OCI-LY7 (cell line): ENCODE measurements around the gene PIEZO2.

Experiments
- EZH2phosphoT487 ChIP-seq: fragments of 200-600 bp; sonication (generic); IDR thresholded peaks from 2 replicates; pipeline ENCODE4 v1.6.1; 2018; ENCODE audit warnings: low read depth, borderline replicate concordance, mild to moderate bottlenecking, mixed run types, antibody characterized with exemption, low read length, moderate library complexity, mixed read lengths
- TF ChIP-seq, protein P1 (sequence below): fragments of 200-600 bp; sonication (generic); conservative IDR thresholded peaks from 2 replicates; pipeline ENCODE4 v1.5.1; 2014; ENCODE audit warnings: mild to moderate bottlenecking, antibody characterized with exemption, low read length, moderate library complexity, mixed read lengths

DNA sequence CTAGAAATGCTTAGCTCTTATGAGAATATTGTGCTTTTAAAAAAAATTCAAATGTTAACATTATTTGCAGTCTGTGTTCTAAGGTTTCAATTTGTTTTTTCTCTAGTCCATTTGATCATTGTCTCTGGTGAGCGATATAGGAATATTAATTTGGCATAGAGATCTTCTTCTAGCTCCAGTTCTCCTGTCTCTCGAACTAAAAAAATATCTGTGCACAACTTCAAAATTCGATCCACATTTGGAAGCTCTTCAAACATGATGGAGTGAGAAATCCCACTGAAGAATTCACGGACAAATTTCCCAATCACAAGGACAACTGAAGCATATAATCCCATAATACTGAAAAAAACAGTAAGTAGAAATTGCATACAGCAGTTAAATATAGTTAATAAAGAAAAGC, 477.9 kb downstream of the PIEZO2 start:
- TF ChIP-seq, protein P1, sequence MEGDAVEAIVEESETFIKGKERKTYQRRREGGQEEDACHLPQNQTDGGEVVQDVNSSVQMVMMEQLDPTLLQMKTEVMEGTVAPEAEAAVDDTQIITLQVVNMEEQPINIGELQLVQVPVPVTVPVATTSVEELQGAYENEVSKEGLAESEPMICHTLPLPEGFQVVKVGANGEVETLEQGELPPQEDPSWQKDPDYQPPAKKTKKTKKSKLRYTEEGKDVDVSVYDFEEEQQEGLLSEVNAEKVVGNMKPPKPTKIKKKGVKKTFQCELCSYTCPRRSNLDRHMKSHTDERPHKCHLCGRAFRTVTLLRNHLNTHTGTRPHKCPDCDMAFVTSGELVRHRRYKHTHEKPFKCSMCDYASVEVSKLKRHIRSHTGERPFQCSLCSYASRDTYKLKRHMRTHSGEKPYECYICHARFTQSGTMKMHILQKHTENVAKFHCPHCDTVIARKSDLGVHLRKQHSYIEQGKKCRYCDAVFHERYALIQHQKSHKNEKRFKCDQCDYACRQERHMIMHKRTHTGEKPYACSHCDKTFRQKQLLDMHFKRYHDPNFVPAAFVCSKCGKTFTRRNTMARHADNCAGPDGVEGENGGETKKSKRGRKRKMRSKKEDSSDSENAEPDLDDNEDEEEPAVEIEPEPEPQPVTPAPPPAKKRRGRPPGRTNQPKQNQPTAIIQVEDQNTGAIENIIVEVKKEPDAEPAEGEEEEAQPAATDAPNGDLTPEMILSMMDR, result no peak
- no peak for TF ChIP-seq EZH2phosphoT487
